KMS-11 (cell line): ENCODE measurements around the gene SYMPK.

ENCODE experiments used
- H2AFZ ChIP-seq: fragments of 200-600 bp; sonication (generic); 2 replicates; pipeline ENCODE4 v1.6.1; 2016; ENCODE audit warnings: antibody characterized with exemption, mixed run types, low read depth
- H3K27ac ChIP-seq: fragments of 200-600 bp; sonication (generic); 2 replicates; pipeline ENCODE4 v1.6.1; 2016; ENCODE audit warnings: mild to moderate bottlenecking, mixed run types
- H3K27me3 ChIP-seq: fragments of 200-600 bp; sonication (generic); 2 replicates; pipeline ENCODE4 v1.6.1; 2017; ENCODE audit warnings: mild to moderate bottlenecking, low read depth, mixed run types, moderate library complexity; ENCODE audit not compliant: insufficient read depth
- H3K36me3 ChIP-seq: fragments of 200-600 bp; sonication (generic); 2 replicates; pipeline ENCODE4 v1.6.1; 2017; ENCODE audit warnings: mild to moderate bottlenecking, mixed run types; ENCODE audit not compliant: insufficient read depth
- H3K4me1 ChIP-seq: fragments of 200-600 bp; sonication (generic); 2 replicates; pipeline ENCODE4 v1.6.1; 2016; ENCODE audit warnings: mild to moderate bottlenecking, low read depth, mixed run types; ENCODE audit not compliant: poor library complexity, severe bottlenecking
- H3K4me2 ChIP-seq: fragments of 200-600 bp; sonication (generic); 2 replicates; pipeline ENCODE4 v1.7.0; 2016; ENCODE audit warnings: mild to moderate bottlenecking, mixed run types
- H3K4me3 ChIP-seq: fragments of 200-600 bp; sonication (generic); IDR thresholded peaks from 2 replicates; pipeline ENCODE4 v1.6.1; 2017; ENCODE audit warnings: low read depth, low read length, mixed read lengths; ENCODE audit not compliant: insufficient read depth
- H3K79me2 ChIP-seq: fragments of 200-600 bp; sonication (generic); 2 replicates; pipeline ENCODE4 v1.6.1; 2016; ENCODE audit warnings: low read depth, mixed run types; ENCODE audit not compliant: insufficient read depth
- H3K9ac ChIP-seq: fragments of 200-600 bp; sonication (generic); 2 replicates; pipeline ENCODE4 v1.6.1; 2016; ENCODE audit warnings: mild to moderate bottlenecking, mixed run types
- H4K20me1 ChIP-seq: fragments of 200-600 bp; sonication (generic); 2 replicates; pipeline ENCODE4 v1.6.1; 2016; ENCODE audit warnings: mild to moderate bottlenecking, mixed run types; ENCODE audit not compliant: insufficient read depth
- CTCF ChIP-seq: fragments of 200-600 bp; sonication (generic); conservative IDR thresholded peaks from 2 replicates; pipeline ENCODE4 v1.6.1; 2017; ENCODE audit warnings: low read depth, mild to moderate bottlenecking, antibody characterized with exemption, low read length, moderate library complexity, mixed read lengths

SYMPK gene

GRCh38 chr19:45862564-45863334, at the start of gene SYMPK:
TSS of gene SYMPK (minus strand) at chr19:45863147. CDS start at chr19:45854495, 8,652 bp downstream.
- Histone ChIP-seq H3K36me3 (no peaks in the 10 kb centered on the region; the same call in 1 of the 2 replicates), H3K9ac (peak within 1 kb of the TSS; percentile 86), H3K4me1 (peaks cover 21% of the 10 kb centered on the region), H3K27ac (peak within 1 kb of the TSS; percentile 62), H3K79me2 (peaks cover 36% of the 10 kb centered on the region; the same call in 1 of the 2 replicates), H3K4me2 (peak within 1 kb of the TSS; percentile 81), H2AFZ (peak within 1 kb of the TSS; percentile 98), H3K4me3 (no peak within 1 kb of the TSS), H3K27me3 (peaks cover 41% of the 10 kb centered on the region), H4K20me1 (no peaks in the 10 kb centered on the region)
- no peak for TF ChIP-seq CTCF

- Histone ChIP-seq H3K9ac (no peak overlapping the region), H3K4me2 (no peak overlapping the region), H3K4me1 (no peaks in the 10 kb centered on the region), H3K36me3 (no peaks in the 10 kb centered on the region), H3K4me3 (no peak overlapping the region), H2AFZ (no peak overlapping the region), H4K20me1 (no peaks in the 10 kb centered on the region), H3K27me3 (peaks cover 58% of the 10 kb centered on the region; the same call in 1 of the 2 replicates), H3K27ac (no peak overlapping the region), H3K79me2 (no peaks in the 10 kb centered on the region)
- no peak for TF ChIP-seq CTCF
Observed at GRCh38 chr19:45911291-45911690, 48.3 kb upstream of the SYMPK start.

- Histone ChIP-seq H3K9ac (no peak overlapping the region), H3K4me3 (no peak overlapping the region), H3K4me2 (no peak overlapping the region), H3K27ac (no peak overlapping the region), H3K4me1 (no peaks in the 10 kb centered on the region), H3K36me3 (no peaks in the 10 kb centered on the region), H3K27me3 (peaks cover 38% of the 10 kb centered on the region; the same call in 1 of the 2 replicates), H4K20me1 (no peaks in the 10 kb centered on the region), H3K79me2 (no peaks in the 10 kb centered on the region), H2AFZ (no peak overlapping the region)
- no peak for TF ChIP-seq CTCF
Observed at GRCh38 chr19:45908956-45909355, 46.0 kb upstream of the SYMPK start.

- H3K9ac ChIP-seq = no peak overlapping the region
- H3K4me3 ChIP-seq = no peak overlapping the region
- peaks cover 13% of the 10 kb centered on the region; the same call in 1 of the 2 replicates for H3K27me3 ChIP-seq
- no peaks in the 10 kb centered on the region for H4K20me1 ChIP-seq
- H3K36me3 ChIP-seq = no peaks in the 10 kb centered on the region
- H3K4me2 ChIP-seq = no peak overlapping the region
- H2AFZ ChIP-seq = no peak overlapping the region
- H3K27ac ChIP-seq = no peak overlapping the region
- no peaks in the 10 kb centered on the region for H3K79me2 ChIP-seq
- peaks cover 7% of the 10 kb centered on the region for H3K4me1 ChIP-seq
- no peak for TF ChIP-seq CTCF
Observed at GRCh38 chr19:45906221-45906620, 43.3 kb upstream of the SYMPK start.
